ENCODE results near the gene GLT6D1.

The GLT6D1 gene

DNA sequence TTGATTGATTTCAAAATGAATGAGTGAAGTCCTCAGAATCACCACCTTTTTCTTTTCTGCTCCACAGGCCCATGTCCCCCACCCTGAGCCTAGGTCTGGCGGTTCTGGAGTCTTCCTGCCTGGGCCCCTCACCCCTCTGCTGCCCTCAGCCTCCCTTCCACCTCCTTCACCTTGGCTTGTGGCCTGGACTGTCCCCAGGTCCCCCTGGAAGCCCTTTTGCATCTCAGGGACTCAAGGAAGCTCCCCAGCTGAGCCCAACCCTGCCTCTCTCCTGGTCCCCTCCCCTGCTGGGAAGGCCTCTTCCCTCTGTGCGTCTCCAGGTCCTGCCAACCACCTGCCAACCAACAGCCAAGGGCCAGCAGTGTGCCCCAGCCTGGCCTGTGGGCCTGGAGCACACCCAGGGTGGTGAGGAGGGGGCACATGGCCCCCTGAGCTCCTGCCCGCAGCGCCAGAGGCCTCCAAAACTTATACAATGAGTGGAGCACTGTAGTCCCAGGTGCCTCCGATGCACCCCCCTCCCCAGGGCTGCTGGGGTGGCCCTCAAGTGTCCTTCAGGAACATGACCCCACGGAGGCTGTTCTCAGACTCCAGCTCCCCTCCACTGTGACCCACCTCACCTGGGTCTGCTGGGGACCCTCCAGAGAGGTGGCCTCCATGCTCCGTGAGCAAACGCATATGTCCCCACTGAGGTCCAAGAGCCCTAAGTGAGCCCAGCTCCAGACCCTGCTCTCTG lies 20.3 kb downstream of the GLT6D1 start:
- TF ChIP-seq, protein P1, sequence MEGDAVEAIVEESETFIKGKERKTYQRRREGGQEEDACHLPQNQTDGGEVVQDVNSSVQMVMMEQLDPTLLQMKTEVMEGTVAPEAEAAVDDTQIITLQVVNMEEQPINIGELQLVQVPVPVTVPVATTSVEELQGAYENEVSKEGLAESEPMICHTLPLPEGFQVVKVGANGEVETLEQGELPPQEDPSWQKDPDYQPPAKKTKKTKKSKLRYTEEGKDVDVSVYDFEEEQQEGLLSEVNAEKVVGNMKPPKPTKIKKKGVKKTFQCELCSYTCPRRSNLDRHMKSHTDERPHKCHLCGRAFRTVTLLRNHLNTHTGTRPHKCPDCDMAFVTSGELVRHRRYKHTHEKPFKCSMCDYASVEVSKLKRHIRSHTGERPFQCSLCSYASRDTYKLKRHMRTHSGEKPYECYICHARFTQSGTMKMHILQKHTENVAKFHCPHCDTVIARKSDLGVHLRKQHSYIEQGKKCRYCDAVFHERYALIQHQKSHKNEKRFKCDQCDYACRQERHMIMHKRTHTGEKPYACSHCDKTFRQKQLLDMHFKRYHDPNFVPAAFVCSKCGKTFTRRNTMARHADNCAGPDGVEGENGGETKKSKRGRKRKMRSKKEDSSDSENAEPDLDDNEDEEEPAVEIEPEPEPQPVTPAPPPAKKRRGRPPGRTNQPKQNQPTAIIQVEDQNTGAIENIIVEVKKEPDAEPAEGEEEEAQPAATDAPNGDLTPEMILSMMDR (IDR thresholded peaks at IDR 0.05; ENCODE audit: low read length), result no peak
- TF ChIP-seq EZH2phosphoT487 (IDR thresholded peaks at IDR 0.05; ENCODE audit: low read length), result no peak
- TF ChIP-seq EZH2 (optimal IDR thresholded peaks at IDR 0.05; ENCODE audit: low read depth, low read length), result no peak
- H3K27me3 ChIP-seq (replicated peaks; ENCODE audit: insufficient read depth, low read length), result peaks cover 61% of the 10 kb centered on the region
- H3K79me2 ChIP-seq (ENCODE audit: low read length), result no peaks in the 10 kb centered on the region
- no peaks in the 10 kb centered on the region for H4K20me1 ChIP-seq (ENCODE audit: insufficient read depth, low read length)
- peaks cover 13% of the 10 kb centered on the region for H3K4me1 ChIP-seq (ENCODE audit: low read length)
- H2AFZ ChIP-seq (ENCODE audit: low read length), result no peak overlapping the region
- no peaks in the 10 kb centered on the region for H3K9me2 ChIP-seq (replicated peaks; ENCODE audit: insufficient read depth, low read length)
- H3K9ac ChIP-seq (ENCODE audit: low read length), result no peak overlapping the region
- H3F3A ChIP-seq (ENCODE audit: insufficient read depth, low read length), result no peaks in the 10 kb centered on the region
- H3K36me3 ChIP-seq (replicated peaks; ENCODE audit: insufficient read depth, low read length), result no peaks in the 10 kb centered on the region
- H3K27ac ChIP-seq (ENCODE audit: low read length), result no peak overlapping the region
- DNase-seq, result no peak
- no peaks in the 10 kb centered on the region for H3K9me3 ChIP-seq (replicated peaks; ENCODE audit: insufficient read depth, low read length)
- no peak overlapping the region for H3K4me2 ChIP-seq (ENCODE audit: low read depth, low read length)
- H3K4me3 ChIP-seq (ENCODE audit: low read length), result no peak overlapping the region

DNA sequence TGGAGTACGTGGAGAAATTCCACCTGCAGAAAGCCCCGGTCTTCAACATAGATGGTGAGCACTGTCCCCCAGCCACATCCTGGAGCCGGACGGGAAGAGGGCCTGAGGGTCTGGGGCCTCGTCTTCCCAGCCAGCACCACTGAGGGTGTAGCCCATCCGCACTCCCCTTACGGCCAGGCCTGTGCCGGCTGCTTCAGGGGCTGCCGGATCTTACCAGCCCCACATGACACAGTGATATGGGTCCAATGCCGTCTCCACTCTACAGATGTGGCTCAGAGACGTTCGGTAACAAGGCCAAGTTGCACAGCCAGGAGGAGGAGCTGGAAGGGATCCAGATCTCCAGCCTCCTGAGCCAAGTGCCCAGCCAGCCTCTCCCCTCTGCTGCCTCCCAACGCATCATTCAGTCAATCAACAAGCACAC lies 21.3 kb downstream of the GLT6D1 start:
- H3F3A ChIP-seq (ENCODE audit: insufficient read depth, low read length), result no peaks in the 10 kb centered on the region
- H3K9me3 ChIP-seq (replicated peaks; ENCODE audit: insufficient read depth, low read length), result no peaks in the 10 kb centered on the region
- no peak overlapping the region for H3K9ac ChIP-seq (ENCODE audit: low read length)
- DNase-seq, result no peak
- H3K4me3 ChIP-seq (ENCODE audit: low read length), result no peak overlapping the region
- H3K4me1 ChIP-seq (ENCODE audit: low read length), result peaks cover 13% of the 10 kb centered on the region
- H4K20me1 ChIP-seq (ENCODE audit: insufficient read depth, low read length), result no peaks in the 10 kb centered on the region
- H2AFZ ChIP-seq (ENCODE audit: low read length), result no peak overlapping the region
- no peak for TF ChIP-seq EZH2 (optimal IDR thresholded peaks at IDR 0.05; ENCODE audit: low read depth, low read length)
- TF ChIP-seq, protein P1 (IDR thresholded peaks at IDR 0.05; ENCODE audit: low read length), result no peak
- no peak for TF ChIP-seq EZH2phosphoT487 (IDR thresholded peaks at IDR 0.05; ENCODE audit: low read length)
- peaks cover 56% of the 10 kb centered on the region for H3K27me3 ChIP-seq (replicated peaks; ENCODE audit: insufficient read depth, low read length)
- no peak overlapping the region for H3K27ac ChIP-seq (ENCODE audit: low read length)
- H3K79me2 ChIP-seq (ENCODE audit: low read length), result no peaks in the 10 kb centered on the region
- H3K9me2 ChIP-seq (replicated peaks; ENCODE audit: insufficient read depth, low read length), result no peaks in the 10 kb centered on the region
- no peak overlapping the region for H3K4me2 ChIP-seq (ENCODE audit: low read depth, low read length)
- H3K36me3 ChIP-seq (replicated peaks; ENCODE audit: insufficient read depth, low read length), result no peaks in the 10 kb centered on the region

DNA sequence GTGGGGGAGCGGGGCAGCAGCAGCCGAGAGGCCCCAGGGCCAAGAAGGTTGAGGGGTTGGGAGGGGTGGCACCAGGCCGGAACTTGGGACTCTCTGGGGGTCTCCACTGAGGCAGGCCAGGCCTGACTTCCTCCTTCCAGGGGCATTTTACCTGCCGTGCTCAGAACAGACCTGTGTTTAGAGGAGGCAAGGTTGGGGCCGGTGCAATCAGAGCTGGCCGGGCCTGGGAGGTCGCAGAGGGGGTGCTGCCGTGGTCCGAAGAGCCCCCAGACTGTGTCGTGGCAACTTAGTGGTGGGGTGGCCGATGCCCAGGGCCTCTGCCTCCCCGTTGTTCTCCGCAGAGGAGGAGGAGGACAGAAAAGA lies 21.8 kb downstream of the GLT6D1 start:
- Histone ChIP-seq H3K36me3 (replicated peaks; ENCODE audit: insufficient read depth, low read length) (no peaks in the 10 kb centered on the region), H3K27ac (ENCODE audit: low read length) (no peak overlapping the region), H3K9me2 (replicated peaks; ENCODE audit: insufficient read depth, low read length) (no peaks in the 10 kb centered on the region), H2AFZ (ENCODE audit: low read length) (no peak overlapping the region), H4K20me1 (ENCODE audit: insufficient read depth, low read length) (no peaks in the 10 kb centered on the region), H3K79me2 (ENCODE audit: low read length) (no peaks in the 10 kb centered on the region), H3F3A (ENCODE audit: insufficient read depth, low read length) (no peaks in the 10 kb centered on the region), H3K9ac (ENCODE audit: low read length) (no peak overlapping the region), H3K27me3 (replicated peaks; ENCODE audit: insufficient read depth, low read length) (peaks cover 55% of the 10 kb centered on the region), H3K4me1 (ENCODE audit: low read length) (peaks cover 10% of the 10 kb centered on the region), H3K9me3 (replicated peaks; ENCODE audit: insufficient read depth, low read length) (no peaks in the 10 kb centered on the region), H3K4me3 (ENCODE audit: low read length) (no peak overlapping the region), H3K4me2 (ENCODE audit: low read depth, low read length) (no peak overlapping the region)
- DNase-seq, result no peak
- TF ChIP-seq EZH2 (optimal IDR thresholded peaks at IDR 0.05; ENCODE audit: low read depth, low read length) (no peak), EZH2phosphoT487 (IDR thresholded peaks at IDR 0.05; ENCODE audit: low read length) (no peak)
- TF ChIP-seq, protein P1 (IDR thresholded peaks at IDR 0.05; ENCODE audit: low read length), result no peak

Measured in MM.1S (cell line).